Measurements from ENCODE around the gene SPATA1.

GRCh38 chr1:84597011-84597410 lies 90.8 kb downstream of the SPATA1 start:
- TF ChIP-seq POLR2A (IDR thresholded peaks at IDR 0.05) = no peak
- no peak for TF ChIP-seq CTCF (IDR thresholded peaks at IDR 0.05)

Data from lower leg skin (tissue), 3 donors.